HFF-Myc (cell line): ENCODE data around the gene ZNF768.

ENCODE experiments used
- DNase-seq: peaks from one replicate; pipeline ENCODE4 v3.0.0-alpha.2; 2011; ENCODE audit warnings: low read depth; ENCODE audit errors: extremely low read depth
- H3K4me3 ChIP-seq: replicated peaks from 2 replicates; pipeline ENCODE4 v1.5.1; 2011; ENCODE audit warnings: low read depth, mild to moderate bottlenecking, control low read depth, low read length
- TF ChIP-seq, protein P1 (sequence below): IDR thresholded peaks from 2 replicates; pipeline ENCODE4 v1.5.1; 2012; ENCODE audit warnings: mild to moderate bottlenecking, low read depth, low read length, control low read depth; ENCODE audit errors: missing control alignments

ZNF768 gene

GRCh38 chr16:30569281-30569680 lies 42.9 kb upstream of the ZNF768 start:
- DNase-seq = no peak
- H3K4me3 ChIP-seq = no peak overlapping the region

GRCh38 chr16:30567991-30568638 lies 41.7 kb upstream of the ZNF768 start:
- no peak overlapping the region for H3K4me3 ChIP-seq
- DNase-seq = no peak
- TF ChIP-seq, protein P1, sequence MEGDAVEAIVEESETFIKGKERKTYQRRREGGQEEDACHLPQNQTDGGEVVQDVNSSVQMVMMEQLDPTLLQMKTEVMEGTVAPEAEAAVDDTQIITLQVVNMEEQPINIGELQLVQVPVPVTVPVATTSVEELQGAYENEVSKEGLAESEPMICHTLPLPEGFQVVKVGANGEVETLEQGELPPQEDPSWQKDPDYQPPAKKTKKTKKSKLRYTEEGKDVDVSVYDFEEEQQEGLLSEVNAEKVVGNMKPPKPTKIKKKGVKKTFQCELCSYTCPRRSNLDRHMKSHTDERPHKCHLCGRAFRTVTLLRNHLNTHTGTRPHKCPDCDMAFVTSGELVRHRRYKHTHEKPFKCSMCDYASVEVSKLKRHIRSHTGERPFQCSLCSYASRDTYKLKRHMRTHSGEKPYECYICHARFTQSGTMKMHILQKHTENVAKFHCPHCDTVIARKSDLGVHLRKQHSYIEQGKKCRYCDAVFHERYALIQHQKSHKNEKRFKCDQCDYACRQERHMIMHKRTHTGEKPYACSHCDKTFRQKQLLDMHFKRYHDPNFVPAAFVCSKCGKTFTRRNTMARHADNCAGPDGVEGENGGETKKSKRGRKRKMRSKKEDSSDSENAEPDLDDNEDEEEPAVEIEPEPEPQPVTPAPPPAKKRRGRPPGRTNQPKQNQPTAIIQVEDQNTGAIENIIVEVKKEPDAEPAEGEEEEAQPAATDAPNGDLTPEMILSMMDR = no peak

More at GRCh38 chr16:30569281-30569680, 42.9 kb upstream of the ZNF768 start:
- TF ChIP-seq, protein P1 = no peak

DNA sequence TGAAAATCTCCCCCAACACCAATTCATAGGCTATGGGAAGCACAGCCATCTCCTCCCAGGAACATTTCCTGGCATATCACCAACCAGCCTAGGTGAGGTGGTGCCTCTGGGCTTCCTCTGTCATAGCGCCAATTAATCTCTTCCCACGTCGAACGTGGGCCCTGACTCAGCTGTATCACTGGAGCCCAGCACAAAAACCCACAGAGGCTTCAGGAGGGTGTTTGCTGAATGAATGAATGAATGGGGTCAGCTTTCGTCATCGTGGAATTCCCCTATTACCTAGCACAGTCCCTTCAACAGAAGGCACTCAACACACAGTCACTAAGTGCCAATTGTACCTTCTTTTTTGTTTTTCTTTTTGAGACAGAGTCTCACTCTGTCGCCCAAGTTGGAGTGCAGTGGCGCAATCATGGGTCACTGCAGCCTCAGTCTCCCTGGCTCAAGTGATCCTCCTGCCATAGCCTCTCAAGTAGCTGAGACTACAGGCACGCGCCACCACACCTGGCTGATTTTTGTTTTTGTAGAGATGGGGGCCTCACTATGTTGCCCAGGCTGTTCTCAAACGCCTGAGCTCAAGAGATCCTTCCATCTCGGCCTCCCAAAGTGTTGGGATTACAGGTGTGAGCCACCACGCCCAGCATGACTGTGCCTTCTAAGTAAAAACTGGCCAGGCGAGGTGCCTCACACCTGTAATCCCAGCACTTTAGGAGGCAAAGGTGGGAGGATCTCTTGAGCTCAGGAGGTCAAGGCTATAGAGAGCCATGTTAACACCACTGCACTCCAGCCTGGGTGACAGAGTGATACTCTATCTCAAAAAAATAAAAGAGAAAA lies 41.0 kb upstream of the ZNF768 start:
- TF ChIP-seq, protein P1 = no peak
- DNase-seq = no peak

GRCh38 chr16:30566531-30566930 lies 40.2 kb upstream of the ZNF768 start:
- H3K4me3 ChIP-seq = no peak overlapping the region
- TF ChIP-seq, protein P1 = no peak
- no peak for DNase-seq

More for the DNA sequence above, 41.0 kb upstream of the ZNF768 start:
- H3K4me3 ChIP-seq = no peak overlapping the region

GRCh38 chr16:30565984-30566383 lies 39.6 kb upstream of the ZNF768 start:
- H3K4me3 ChIP-seq = no peak overlapping the region
- DNase-seq = no peak
- TF ChIP-seq, protein P1 = no peak

DNA sequence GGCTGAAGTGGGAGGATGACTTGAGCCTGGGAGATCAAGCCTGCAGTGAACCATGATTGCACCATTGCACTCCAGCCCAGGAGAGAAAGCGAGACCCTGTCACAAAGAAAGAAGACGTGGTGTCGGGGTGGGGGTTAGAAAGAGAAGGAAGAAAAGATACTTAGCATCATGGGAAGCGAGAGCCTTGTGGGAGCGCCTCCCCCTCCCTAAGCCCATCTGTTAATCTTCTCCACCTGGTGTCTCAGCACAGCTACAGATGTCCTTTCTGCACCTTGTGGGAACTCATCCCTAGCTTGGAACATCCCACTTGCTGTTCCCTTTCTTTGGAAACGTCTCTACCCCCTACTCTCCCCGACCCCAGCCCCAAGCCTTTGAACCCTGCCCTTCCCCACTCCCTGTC lies 39.2 kb upstream of the ZNF768 start:
- no peak for DNase-seq
- no peak overlapping the region for H3K4me3 ChIP-seq
- TF ChIP-seq, protein P1 = no peak

GRCh38 chr16:30562021-30562420 lies 35.7 kb upstream of the ZNF768 start:
- DNase-seq = no peak
- no peak overlapping the region for H3K4me3 ChIP-seq
- TF ChIP-seq, protein P1 = no peak
